ENCODE data around the gene RGL1. TPM values are rescaled to one million over a fixed set of nuclear protein-coding genes. Genes with fewer than 3 reads are reported as not detected.

The RGL1 gene
- total and polyA plus RNA-seq, 3 experiments from 2014 or later: 0.97 to 3.3 (median 3.3) TPM

GRCh38 chr1:183842795-183843144 is 37.9 kb downstream of the RGL1 start:
- CTCF ChIA-PET: interaction anchor here (1.2 kb wide), 1 partner anchor 73 kb away, joined by 6 read pairs; no protein-coding TSS in a partner anchor
- Mint-ChIP-seq H3K27me3 (no peaks in the 10 kb centered on the region), H3K9me3 (no peaks in the 10 kb centered on the region), H3K36me3 (peaks cover 0 to 4% (median 0%) of the 10 kb centered on the region in 3 donors), H3K27ac (peak overlapping the region in 2 of 8 donors; percentile 14 to 58), H3K4me1 (peaks cover 6 to 18% (median 17%) of the 10 kb centered on the region in 3 donors), H3K4me3 (peak overlapping the region in 3 of 7 donors; percentile 31 to 65 (median 59))
- Histone ChIP-seq H3K36me3 (ENCODE audit: insufficient read depth, low read length) (no peaks in the 10 kb centered on the region), H3K27me3 (ENCODE audit: insufficient read depth, low read length, poor library complexity, severe bottlenecking) (no peaks in the 10 kb centered on the region), H3K27ac (ENCODE audit: low read depth, low read length) (no peak overlapping the region), H3K4me1 (ENCODE audit: insufficient read depth, low read length) (no peaks in the 10 kb centered on the region), H3K4me3 (ENCODE audit: low read length) (no peak overlapping the region), H3K9me3 (ENCODE audit: low read length) (no peaks in the 10 kb centered on the region)
- POLR2A ChIA-PET: no interaction called here
- no peak for DNase-seq

- no peaks in the 10 kb centered on the region for H3K36me3 ChIP-seq (ENCODE audit: insufficient read depth, low read length)
- Mint-ChIP-seq H3K9me3 (no peaks in the 10 kb centered on the region), H3K27me3 (no peaks in the 10 kb centered on the region), H3K4me1 (peaks cover 6 to 18% (median 17%) of the 10 kb centered on the region in 3 donors), H3K4me3 (no peak overlapping the region), H3K36me3 (peaks cover 0 to 4% (median 0%) of the 10 kb centered on the region in 3 donors), H3K27ac (no peak overlapping the region)
- H3K27ac ChIP-seq (ENCODE audit: low read depth, low read length): no peak overlapping the region
- ChIA-PET POLR2A (no interaction called here), CTCF (no interaction called here)
- H3K4me3 ChIP-seq (ENCODE audit: low read length): no peak overlapping the region
- H3K4me1 ChIP-seq (ENCODE audit: insufficient read depth, low read length): no peaks in the 10 kb centered on the region
- no peak for DNase-seq
- no peaks in the 10 kb centered on the region for H3K9me3 ChIP-seq (ENCODE audit: low read length)
- H3K27me3 ChIP-seq (ENCODE audit: insufficient read depth, low read length, poor library complexity, severe bottlenecking): no peaks in the 10 kb centered on the region
Measured at GRCh38 chr1:183844806-183845205, 39.9 kb downstream of the RGL1 start.

DNA sequence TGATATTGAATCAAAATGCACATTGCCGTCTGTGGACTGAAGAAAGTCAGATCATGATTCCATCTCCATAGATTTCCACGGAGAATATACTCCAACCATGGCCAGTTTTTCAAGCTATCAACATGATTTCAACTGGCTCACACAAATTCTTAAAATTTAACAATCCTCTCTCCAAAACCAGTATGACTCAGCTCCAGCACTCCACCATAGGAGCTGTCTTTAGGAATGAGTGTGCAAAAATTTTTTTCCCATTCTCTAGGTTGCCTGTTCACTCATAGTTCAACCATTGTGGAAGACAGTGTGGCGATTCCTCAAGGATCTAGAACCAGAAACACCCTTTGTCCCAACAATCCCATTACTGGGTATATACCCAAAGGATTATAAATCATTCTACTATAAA is 40.8 kb downstream of the RGL1 start:
- no peak overlapping the region for H3K4me3 ChIP-seq (ENCODE audit: low read length)
- H3K9me3 ChIP-seq (ENCODE audit: low read length): no peaks in the 10 kb centered on the region
- ChIA-PET CTCF (no interaction called here), POLR2A (no interaction called here)
- no peaks in the 10 kb centered on the region for H3K36me3 ChIP-seq (ENCODE audit: insufficient read depth, low read length)
- no peak for DNase-seq
- H3K27me3 ChIP-seq (ENCODE audit: insufficient read depth, low read length, poor library complexity, severe bottlenecking): no peaks in the 10 kb centered on the region
- H3K27ac Mint-ChIP-seq: no peak overlapping the region
- H3K27ac ChIP-seq (ENCODE audit: low read depth, low read length): no peak overlapping the region
- H3K4me1 ChIP-seq (ENCODE audit: insufficient read depth, low read length): no peaks in the 10 kb centered on the region
- H3K36me3 Mint-ChIP-seq: peaks cover 0 to 4% (median 0%) of the 10 kb centered on the region in 3 donors
- H3K27me3 Mint-ChIP-seq: no peaks in the 10 kb centered on the region
- no peak overlapping the region for H3K4me3 Mint-ChIP-seq
- no peaks in the 10 kb centered on the region for H3K9me3 Mint-ChIP-seq
- peaks cover 6 to 18% (median 17%) of the 10 kb centered on the region in 3 donors for H3K4me1 Mint-ChIP-seq

DNA sequence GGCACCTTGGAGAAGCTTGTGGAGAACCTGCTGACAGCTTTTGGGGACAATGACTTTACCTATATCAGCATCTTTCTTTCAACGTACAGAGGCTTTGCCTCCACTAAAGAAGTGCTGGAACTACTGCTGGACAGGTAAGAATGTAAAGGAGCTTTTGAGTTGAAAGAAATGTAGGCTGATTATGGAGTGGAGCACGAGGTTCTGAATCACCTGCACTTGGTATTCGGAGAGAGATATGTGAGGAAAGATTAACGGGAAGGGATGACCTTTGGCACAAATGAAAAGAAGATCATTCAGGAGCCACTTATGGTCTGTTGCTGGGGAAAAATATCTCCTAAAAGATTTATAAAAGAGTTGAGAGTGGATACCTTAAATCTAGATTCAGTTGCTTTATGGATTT is 42.7 kb downstream of the RGL1 start:
- ChIA-PET CTCF (no interaction called here), POLR2A (no interaction called here)

GRCh38 chr1:183850852-183851251 is 45.9 kb downstream of the RGL1 start:
- Histone ChIP-seq H3K27me3 (ENCODE audit: insufficient read depth, low read length, poor library complexity, severe bottlenecking) (no peaks in the 10 kb centered on the region), H3K27ac (ENCODE audit: low read depth, low read length) (no peak overlapping the region), H3K4me3 (ENCODE audit: low read length) (no peak overlapping the region), H3K4me1 (ENCODE audit: insufficient read depth, low read length) (no peaks in the 10 kb centered on the region), H3K36me3 (ENCODE audit: insufficient read depth, low read length) (no peaks in the 10 kb centered on the region), H3K9me3 (ENCODE audit: low read length) (no peaks in the 10 kb centered on the region)
- H3K36me3 Mint-ChIP-seq: peaks cover 0 to 2% (median 0%) of the 10 kb centered on the region in 3 donors
- no peaks in the 10 kb centered on the region for H3K9me3 Mint-ChIP-seq
- no peaks in the 10 kb centered on the region for H3K4me1 Mint-ChIP-seq
- DNase-seq: no peak
- no peak overlapping the region for H3K4me3 Mint-ChIP-seq
- no peaks in the 10 kb centered on the region for H3K27me3 Mint-ChIP-seq
- H3K27ac Mint-ChIP-seq: no peak overlapping the region
- ChIA-PET POLR2A (no interaction called here), CTCF (no interaction called here)

More for the DNA sequence above, 42.7 kb downstream of the RGL1 start:
- H3K4me3 Mint-ChIP-seq: no peak overlapping the region
- H3K4me1 Mint-ChIP-seq: peaks cover 3 to 5% (median 4%) of the 10 kb centered on the region in 3 donors
- no peak for DNase-seq
- no peaks in the 10 kb centered on the region for H3K27me3 Mint-ChIP-seq
- Histone ChIP-seq H3K4me3 (ENCODE audit: low read length) (no peak overlapping the region), H3K27me3 (ENCODE audit: insufficient read depth, low read length, poor library complexity, severe bottlenecking) (no peaks in the 10 kb centered on the region), H3K36me3 (ENCODE audit: insufficient read depth, low read length) (no peaks in the 10 kb centered on the region), H3K4me1 (ENCODE audit: insufficient read depth, low read length) (no peaks in the 10 kb centered on the region), H3K9me3 (ENCODE audit: low read length) (no peaks in the 10 kb centered on the region), H3K27ac (ENCODE audit: low read depth, low read length) (no peak overlapping the region)
- peaks cover 0 to 4% (median 0%) of the 10 kb centered on the region in 3 donors for H3K36me3 Mint-ChIP-seq
- H3K27ac Mint-ChIP-seq: no peak overlapping the region
- H3K9me3 Mint-ChIP-seq: no peaks in the 10 kb centered on the region

- H3K27ac Mint-ChIP-seq: no peak overlapping the region
- no peaks in the 10 kb centered on the region for H3K27me3 ChIP-seq (ENCODE audit: insufficient read depth, low read length, poor library complexity, severe bottlenecking)
- H3K9me3 Mint-ChIP-seq: no peaks in the 10 kb centered on the region
- CTCF ChIA-PET: no interaction called here
- POLR2A ChIA-PET: no interaction called here
- no peaks in the 10 kb centered on the region for H3K9me3 ChIP-seq (ENCODE audit: low read length)
- no peaks in the 10 kb centered on the region for H3K36me3 Mint-ChIP-seq
- no peak for DNase-seq
- H3K4me1 ChIP-seq (ENCODE audit: insufficient read depth, low read length): no peaks in the 10 kb centered on the region
- no peaks in the 10 kb centered on the region for H3K4me1 Mint-ChIP-seq
- H3K4me3 Mint-ChIP-seq: no peak overlapping the region
- no peak overlapping the region for H3K4me3 ChIP-seq (ENCODE audit: low read length)
- H3K27me3 Mint-ChIP-seq: no peaks in the 10 kb centered on the region
- no peaks in the 10 kb centered on the region for H3K36me3 ChIP-seq (ENCODE audit: insufficient read depth, low read length)
- H3K27ac ChIP-seq (ENCODE audit: low read depth, low read length): no peak overlapping the region
Measured at GRCh38 chr1:183859119-183859518, 54.2 kb downstream of the RGL1 start.

DNA sequence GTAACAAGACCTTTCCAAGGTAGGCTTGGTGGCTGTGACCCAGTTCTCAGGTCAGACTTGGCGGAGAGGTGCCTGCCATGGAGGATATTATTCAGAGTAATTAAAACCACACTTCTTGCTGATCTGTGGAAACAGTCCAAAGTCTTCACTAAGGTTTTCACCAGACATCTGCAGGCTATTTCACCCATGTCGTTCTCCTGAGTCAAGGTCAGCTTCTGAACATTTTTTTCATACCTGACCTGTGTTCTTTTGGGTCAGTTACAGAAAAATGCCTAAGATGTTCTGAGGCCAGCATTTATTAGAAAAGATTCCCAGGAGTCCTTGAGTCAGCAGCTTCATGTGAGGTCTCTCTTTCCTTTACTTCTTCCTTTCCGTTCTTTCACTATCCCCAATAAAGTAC is 54.9 kb downstream of the RGL1 start:
- Histone ChIP-seq H3K4me1 (ENCODE audit: insufficient read depth, low read length) (no peaks in the 10 kb centered on the region), H3K4me3 (ENCODE audit: low read length) (no peak overlapping the region), H3K27ac (ENCODE audit: low read depth, low read length) (no peak overlapping the region), H3K9me3 (ENCODE audit: low read length) (no peaks in the 10 kb centered on the region), H3K27me3 (ENCODE audit: insufficient read depth, low read length, poor library complexity, severe bottlenecking) (no peaks in the 10 kb centered on the region), H3K36me3 (ENCODE audit: insufficient read depth, low read length) (no peaks in the 10 kb centered on the region)
- ChIA-PET POLR2A (no interaction called here), CTCF (no interaction called here)
- H3K4me3 Mint-ChIP-seq: no peak overlapping the region
- no peaks in the 10 kb centered on the region for H3K27me3 Mint-ChIP-seq
- no peak overlapping the region for H3K27ac Mint-ChIP-seq
- no peaks in the 10 kb centered on the region for H3K4me1 Mint-ChIP-seq
- no peak for DNase-seq
- H3K36me3 Mint-ChIP-seq: no peaks in the 10 kb centered on the region
- no peaks in the 10 kb centered on the region for H3K9me3 Mint-ChIP-seq

DNA sequence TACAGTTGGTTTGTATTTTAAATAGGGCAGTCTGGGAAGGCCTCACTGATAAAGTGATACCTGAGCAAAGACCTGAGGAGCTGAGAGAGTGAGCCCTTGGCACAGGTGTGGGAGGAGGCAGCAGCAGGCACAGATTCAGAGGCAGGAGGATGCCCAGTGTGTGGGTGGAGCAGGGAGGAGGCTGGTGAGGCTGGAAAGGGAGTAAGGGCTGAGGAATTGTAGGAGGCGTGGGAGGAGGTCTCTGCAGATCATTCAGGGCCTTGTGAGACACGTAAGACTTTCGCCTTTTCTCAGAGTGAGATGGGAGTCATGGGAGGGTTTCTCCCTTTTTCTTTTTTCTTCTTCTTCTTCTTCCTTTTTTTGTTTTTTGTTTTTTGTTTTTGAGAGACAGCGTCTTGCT is 58.0 kb downstream of the RGL1 start:
- Histone ChIP-seq H3K4me1 (ENCODE audit: insufficient read depth, low read length) (no peaks in the 10 kb centered on the region), H3K27me3 (ENCODE audit: insufficient read depth, low read length, poor library complexity, severe bottlenecking) (no peaks in the 10 kb centered on the region), H3K9me3 (ENCODE audit: low read length) (no peaks in the 10 kb centered on the region), H3K27ac (ENCODE audit: low read depth, low read length) (no peak overlapping the region), H3K36me3 (ENCODE audit: insufficient read depth, low read length) (no peaks in the 10 kb centered on the region), H3K4me3 (ENCODE audit: low read length) (no peak overlapping the region)
- Mint-ChIP-seq H3K9me3 (no peaks in the 10 kb centered on the region), H3K36me3 (no peaks in the 10 kb centered on the region), H3K27me3 (no peaks in the 10 kb centered on the region), H3K27ac (peak overlapping the region in 1 of 8 donors; percentile 1), H3K4me1 (no peaks in the 10 kb centered on the region), H3K4me3 (no peak overlapping the region)
- ChIA-PET CTCF (no interaction called here), POLR2A (no interaction called here)
- DNase-seq: no peak

GRCh38 chr1:183863852-183864251 is 58.9 kb downstream of the RGL1 start:
- CTCF ChIA-PET: no interaction called here
- H3K27me3 ChIP-seq (ENCODE audit: insufficient read depth, low read length, poor library complexity, severe bottlenecking): no peaks in the 10 kb centered on the region
- H3K9me3 ChIP-seq (ENCODE audit: low read length): no peaks in the 10 kb centered on the region
- no peak for DNase-seq
- no peaks in the 10 kb centered on the region for H3K9me3 Mint-ChIP-seq
- no peak overlapping the region for H3K27ac Mint-ChIP-seq
- H3K4me3 Mint-ChIP-seq: no peak overlapping the region
- no peak overlapping the region for H3K4me3 ChIP-seq (ENCODE audit: low read length)
- peaks cover 0 to 2% of the 10 kb centered on the region in 2 donors for H3K27me3 Mint-ChIP-seq
- H3K27ac ChIP-seq (ENCODE audit: low read depth, low read length): no peak overlapping the region
- no peaks in the 10 kb centered on the region for H3K36me3 Mint-ChIP-seq
- no peaks in the 10 kb centered on the region for H3K36me3 ChIP-seq (ENCODE audit: insufficient read depth, low read length)
- no peaks in the 10 kb centered on the region for H3K4me1 Mint-ChIP-seq
- H3K4me1 ChIP-seq (ENCODE audit: insufficient read depth, low read length): no peaks in the 10 kb centered on the region
- POLR2A ChIA-PET: no interaction called here
